ENCODE measurements around the gene AVP.
"Not testable (repeated sequence)": the region's sequence is repeated elsewhere in the genome, so short reads cannot be mapped to it uniquely, and the experiment has no call there.

AVP gene

GRCh38 chr20:3082955-3083952, 1.3 kb downstream of the AVP start:
- no peak for DNase-seq

- no peak for DNase-seq
These were observed 2.1 kb downstream of the AVP start for GRCh38 chr20:3082306-3082951.

- no peak for DNase-seq
These were observed 2.9 kb downstream of the AVP start for GRCh38 chr20:3081641-3082040.

- DNase-seq = no peak
These were observed 3.6 kb downstream of the AVP start for GRCh38 chr20:3080939-3081388.

- DNase-seq = peak; percentile 25
These were observed 6.8 kb downstream of the AVP start for GRCh38 chr20:3077618-3078134.

- DNase-seq = not testable (repeated sequence)
These were observed 9.2 kb downstream of the AVP start for GRCh38 chr20:3075315-3075714.

GRCh38 chr20:3074812-3075211, 9.7 kb downstream of the AVP start:
- no peak for DNase-seq

GRCh38 chr20:3073251-3073643, 11.3 kb downstream of the AVP start:
- DNase-seq = not testable (repeated sequence)

GRCh38 chr20:3072530-3073250, 11.8 kb downstream of the AVP start:
- no peak for DNase-seq

GRCh38 chr20:3071610-3072529, 12.7 kb downstream of the AVP start, which contains the start of gene OXT:
Gene OXT, plus strand, starts transcription at chr20:3071620. Its CDS starts 36 bp downstream, at chr20:3071656.
- peak; percentile 56 for DNase-seq

GRCh38 chr20:3071266-3071609, 13.3 kb downstream of the AVP start:
- no peak for DNase-seq

- DNase-seq = no peak
These were observed 13.8 kb downstream of the AVP start for GRCh38 chr20:3070725-3071124.

- DNase-seq = peak; percentile 21
These were observed 15.3 kb downstream of the AVP start for GRCh38 chr20:3068986-3069900.

GRCh38 chr20:3068075-3068474, 16.4 kb downstream of the AVP start:
- no peak for DNase-seq

- no peak for DNase-seq
These were observed 17.1 kb downstream of the AVP start for GRCh38 chr20:3067139-3068014.

- DNase-seq = not testable (repeated sequence)
These were observed 20.4 kb downstream of the AVP start for GRCh38 chr20:3064119-3064518.

GRCh38 chr20:3059489-3059888, 25.0 kb downstream of the AVP start:
- no peak for DNase-seq

GRCh38 chr20:3051385-3052019, 33.0 kb downstream of the AVP start:
- no peak for DNase-seq

Data from activated CD4-positive, alpha-beta T cell treated with anti-CD3 and anti-CD28 coated beads, Interleukin-2, amount 50 U/mL, for 16 hours (primary cell).